GM19397 (cell line): ENCODE results near the gene RORB.
"Not testable (repeated sequence)": the region's sequence is repeated elsewhere in the genome, so short reads cannot be mapped to it uniquely, and the experiment has no call there.

Experiments
- ATAC-seq: cut with Tn5 transposase; IDR thresholded peaks from one replicate; pipeline ENCODE4 v1.9.1; 2021; ENCODE audit warnings: mild to moderate bottlenecking, moderate library complexity; ENCODE audit not compliant: unreplicated experiment

The RORB gene

GRCh38 chr9:74512416-74512815 lies 15.3 kb downstream of the RORB start:
- no peak for ATAC-seq

DNA sequence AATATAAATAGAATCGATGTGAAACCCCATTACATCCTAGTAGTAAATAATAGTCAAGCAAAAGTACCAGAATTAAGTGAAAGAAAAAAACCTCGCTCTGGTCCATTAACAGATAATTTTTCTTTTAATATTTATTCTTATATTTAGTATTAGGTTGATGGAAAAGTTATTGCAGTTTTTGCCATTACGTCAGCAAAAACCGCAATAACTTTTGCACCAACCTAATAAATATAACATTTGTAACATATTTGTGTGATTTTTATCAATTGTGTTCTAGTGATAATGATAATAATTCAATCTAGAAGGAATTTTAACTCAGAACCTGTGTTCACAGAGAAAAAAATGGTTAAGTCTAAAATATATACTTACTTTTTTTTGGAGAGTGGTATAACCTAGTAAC lies 16.1 kb downstream of the RORB start:
- no peak for ATAC-seq

DNA sequence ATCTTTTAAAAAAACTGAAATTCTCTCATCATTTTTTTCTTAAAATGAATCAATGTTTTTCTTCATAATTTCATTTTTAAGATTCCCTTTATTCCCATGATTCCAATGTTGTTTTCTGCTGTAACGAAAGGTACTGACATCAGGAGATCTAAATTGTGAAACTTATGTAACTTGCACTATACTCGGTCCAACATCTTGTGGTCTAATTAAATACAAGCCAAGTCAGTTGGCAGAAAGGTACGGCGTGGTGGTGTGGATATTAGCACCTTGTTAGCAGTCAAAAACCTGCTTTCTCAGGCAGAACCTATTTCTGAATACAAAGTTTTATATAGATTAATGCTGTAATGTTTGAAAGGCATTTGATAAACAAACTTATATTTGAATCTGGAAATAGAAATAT lies 20.1 kb downstream of the RORB start:
- no peak for ATAC-seq

- no peak for ATAC-seq
These were observed 22.3 kb downstream of the RORB start for GRCh38 chr9:74519419-74519818.

- no peak for ATAC-seq
These were observed 23.9 kb downstream of the RORB start for GRCh38 chr9:74521009-74521408.

- no peak for ATAC-seq
These were observed 27.2 kb downstream of the RORB start for GRCh38 chr9:74524289-74524688.

GRCh38 chr9:74526215-74526614 lies 29.1 kb downstream of the RORB start:
- ATAC-seq, result no peak

DNA sequence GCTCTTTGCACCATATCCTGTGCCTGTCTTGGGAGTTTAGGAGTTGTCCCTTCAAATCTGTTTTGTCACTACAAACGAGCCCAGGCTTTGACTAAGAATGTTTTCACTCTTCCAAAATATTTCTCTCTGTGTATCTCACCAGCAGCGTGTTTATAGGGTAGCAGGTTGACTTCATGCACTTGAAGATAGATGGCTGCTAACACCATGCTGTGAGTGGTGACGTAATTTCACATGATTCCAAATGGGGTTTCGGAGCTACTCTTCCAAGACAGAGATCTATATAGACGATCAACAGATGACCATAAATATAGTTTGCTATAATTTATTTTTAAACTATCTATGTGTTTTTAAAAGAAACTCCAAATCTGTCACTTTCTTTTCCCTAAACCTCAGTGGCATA lies 30.6 kb downstream of the RORB start:
- ATAC-seq, result no peak

DNA sequence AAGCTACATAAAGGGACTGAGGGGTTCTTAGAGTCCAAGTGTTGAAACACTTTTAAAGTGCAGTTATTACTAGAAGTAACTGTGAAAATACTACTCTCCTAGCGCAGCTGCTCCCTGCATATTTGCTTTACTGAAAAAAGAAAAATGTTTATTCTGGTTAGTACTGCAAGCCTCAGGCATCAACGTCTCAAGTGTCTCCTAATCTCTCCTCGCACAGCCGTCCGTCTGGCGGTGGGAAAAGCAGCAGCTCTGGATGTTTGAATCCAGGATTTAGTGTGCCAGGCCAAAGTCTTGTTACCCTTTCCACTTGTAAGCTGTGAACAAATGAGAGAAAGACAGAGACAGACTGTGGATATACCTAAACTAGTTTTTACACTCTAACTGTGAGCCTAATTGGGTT lies 31.1 kb downstream of the RORB start:
- no peak for ATAC-seq

- not testable (repeated sequence) for ATAC-seq
These were observed 33.3 kb downstream of the RORB start for GRCh38 chr9:74530458-74530857.

DNA sequence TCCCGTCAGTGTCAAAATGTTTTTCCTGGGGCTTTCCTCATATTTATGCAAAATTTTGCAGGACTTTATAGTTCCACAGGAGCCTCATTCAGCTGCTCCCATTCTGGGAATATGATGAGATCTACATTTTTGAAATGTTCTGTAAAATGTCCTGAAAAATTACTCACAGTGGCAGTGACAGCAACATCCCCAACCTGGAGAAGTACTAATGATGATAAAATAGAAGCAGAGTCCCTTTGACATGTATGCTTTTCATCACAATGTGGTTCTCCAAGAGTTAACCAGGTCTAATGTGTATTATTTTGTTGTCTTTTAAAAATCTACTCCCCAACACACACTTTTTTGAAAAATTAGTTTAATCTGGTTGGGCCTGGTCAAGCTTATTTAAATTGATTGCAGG lies 36.1 kb downstream of the RORB start:
- ATAC-seq, result no peak

GRCh38 chr9:74534841-74535240 lies 37.7 kb downstream of the RORB start:
- ATAC-seq, result no peak

DNA sequence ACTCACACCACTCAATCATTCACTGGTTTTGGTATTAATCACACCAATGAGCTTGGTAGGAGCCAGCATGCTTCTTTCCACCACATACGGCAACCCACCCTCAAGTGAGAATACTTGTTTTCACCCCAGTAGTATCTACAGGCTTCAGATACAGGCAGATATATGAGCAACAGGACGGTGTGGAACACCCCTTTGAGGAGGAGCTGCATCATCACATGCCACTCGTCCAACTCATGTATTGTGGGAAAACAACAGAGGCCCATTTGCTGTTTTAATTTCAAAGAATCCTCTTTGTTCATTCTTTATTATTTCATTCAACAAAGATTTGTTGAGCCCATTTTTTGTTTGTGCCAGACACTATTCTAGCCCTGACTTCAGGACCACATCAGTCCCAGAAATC lies 46.0 kb downstream of the RORB start:
- ATAC-seq, result no peak

GRCh38 chr9:74551266-74551665 lies 54.1 kb downstream of the RORB start:
- ATAC-seq, result no peak

DNA sequence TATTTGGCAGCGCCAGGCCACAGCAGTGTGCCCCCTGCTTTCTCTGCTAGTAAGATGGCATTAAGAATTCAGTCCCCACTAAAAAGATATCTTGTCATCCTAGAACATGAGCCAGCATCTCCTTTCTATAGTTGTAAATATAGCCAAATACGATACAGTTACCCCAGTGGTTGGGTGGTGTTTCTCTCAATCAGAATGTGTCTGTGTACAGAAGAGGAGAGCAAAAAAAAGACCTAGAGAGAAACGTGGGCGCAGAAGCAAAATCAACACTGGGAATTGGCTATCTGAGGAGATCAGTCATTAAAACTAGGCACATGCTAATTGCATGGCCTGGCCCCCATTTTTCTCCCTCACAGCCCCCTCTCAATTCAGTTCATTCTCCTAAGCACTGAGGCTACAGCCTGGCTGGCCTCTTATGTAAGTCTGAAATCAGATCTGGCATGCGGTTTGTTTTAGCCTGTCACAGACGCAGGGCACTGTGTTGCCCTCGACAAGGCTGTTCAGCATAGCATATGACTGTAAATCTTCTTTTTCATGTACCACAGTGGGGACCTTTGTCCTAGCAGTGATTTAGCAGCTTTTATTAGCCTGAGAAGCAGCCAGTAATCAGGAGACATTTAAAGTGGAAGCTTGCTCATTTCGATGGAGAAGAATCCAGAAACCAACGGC lies 57.8 kb downstream of the RORB start:
- ATAC-seq, result no peak

GRCh38 chr9:74555565-74555964 lies 58.4 kb downstream of the RORB start:
- ATAC-seq, result no peak

DNA sequence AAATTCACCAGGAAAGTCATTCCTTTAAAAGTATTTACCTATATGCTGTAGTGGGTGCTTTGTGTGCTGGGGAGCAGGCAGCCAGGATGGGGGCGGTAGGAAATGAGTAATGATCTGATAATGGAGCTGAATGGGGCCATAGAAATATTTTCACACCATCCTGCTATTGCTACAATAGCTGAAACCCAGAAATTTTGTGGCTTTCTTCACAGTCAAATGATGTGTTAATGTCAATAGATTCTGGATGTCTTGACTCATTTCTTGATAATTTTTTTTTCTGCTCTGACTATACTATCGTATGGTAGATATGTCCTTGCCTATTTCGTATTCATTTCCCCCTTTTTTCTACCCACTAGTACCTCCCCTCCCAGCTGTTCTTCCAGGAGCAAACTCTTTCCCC lies 59.5 kb downstream of the RORB start:
- peak; percentile 59 for ATAC-seq

GRCh38 chr9:74557571-74557970 lies 60.4 kb downstream of the RORB start:
- ATAC-seq, result no peak

DNA sequence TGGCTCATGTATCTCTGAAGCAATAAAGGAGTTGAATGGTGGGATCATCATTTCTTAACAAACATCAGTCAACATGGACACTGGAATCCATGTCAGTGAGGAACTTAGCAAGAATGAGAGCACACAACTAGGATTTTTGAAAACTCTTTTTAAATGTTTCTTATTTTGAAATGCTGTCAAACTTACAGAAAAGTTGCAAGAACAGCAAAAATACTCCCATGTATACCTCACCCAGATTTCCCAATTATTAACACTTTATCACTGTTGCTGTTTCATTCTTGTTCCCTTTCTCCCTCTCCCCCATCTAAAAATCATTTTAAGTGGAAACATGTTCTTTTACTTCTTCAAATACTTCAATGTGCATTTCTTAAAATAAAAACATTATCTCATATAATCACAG lies 65.5 kb downstream of the RORB start:
- ATAC-seq, result no peak

DNA sequence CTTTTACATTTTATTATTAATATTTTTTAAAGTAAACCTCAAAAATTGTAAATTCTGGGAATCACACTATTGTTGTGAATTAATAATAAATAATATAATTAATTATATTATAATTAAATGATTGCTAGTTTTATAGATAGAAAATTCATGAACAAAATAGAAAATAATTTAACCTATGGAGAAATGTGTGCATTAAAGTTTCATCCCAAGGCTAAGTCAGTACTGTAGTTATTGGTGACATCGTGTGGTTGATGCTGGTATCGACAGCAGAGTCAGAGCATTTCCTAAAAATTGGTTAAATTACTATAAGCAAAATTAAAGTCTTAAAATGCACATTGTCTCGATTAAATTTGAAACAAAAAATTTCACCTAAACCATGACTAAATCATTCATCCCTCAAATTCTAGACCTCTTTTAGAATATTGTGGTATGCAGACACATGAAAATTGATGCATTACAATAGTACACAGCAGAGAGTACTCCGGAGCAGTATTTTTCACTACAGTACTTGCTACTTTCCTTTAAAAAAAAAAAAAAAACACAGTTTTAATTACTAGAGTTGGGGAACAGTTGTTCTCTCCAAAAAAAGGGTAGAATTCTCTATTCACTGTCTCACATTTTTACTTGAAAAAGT lies 73.9 kb downstream of the RORB start:
- peak; percentile 60 for ATAC-seq

DNA sequence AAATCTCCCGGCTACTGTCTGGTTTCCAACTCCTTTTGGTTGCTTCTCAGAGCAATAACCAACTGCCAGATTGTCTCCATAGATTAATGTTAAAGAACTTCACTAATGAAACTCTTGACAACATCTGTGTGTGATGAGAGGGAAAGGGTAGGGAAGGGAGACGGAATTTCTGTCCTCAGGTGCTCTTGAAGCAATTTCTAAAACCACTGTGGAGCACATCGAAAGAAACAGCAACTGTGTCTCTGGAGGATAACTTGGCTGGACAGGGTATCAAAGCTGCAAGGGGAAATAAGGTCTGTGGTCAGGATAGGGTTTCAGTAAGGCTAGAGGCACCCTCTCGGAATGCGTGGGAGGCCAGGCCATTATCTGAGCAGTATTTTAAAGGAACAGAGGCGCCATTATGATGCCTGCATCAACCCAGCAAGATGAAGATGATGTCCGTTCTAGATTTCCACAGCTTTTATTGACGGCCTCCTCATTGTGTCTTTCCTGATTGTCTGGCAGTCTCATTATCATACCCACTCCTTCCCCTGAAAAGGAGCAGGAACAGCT lies 76.6 kb downstream of the RORB start:
- ATAC-seq, result no peak

- ATAC-seq, result no peak
These were observed 79.0 kb downstream of the RORB start for GRCh38 chr9:74576176-74576575.

DNA sequence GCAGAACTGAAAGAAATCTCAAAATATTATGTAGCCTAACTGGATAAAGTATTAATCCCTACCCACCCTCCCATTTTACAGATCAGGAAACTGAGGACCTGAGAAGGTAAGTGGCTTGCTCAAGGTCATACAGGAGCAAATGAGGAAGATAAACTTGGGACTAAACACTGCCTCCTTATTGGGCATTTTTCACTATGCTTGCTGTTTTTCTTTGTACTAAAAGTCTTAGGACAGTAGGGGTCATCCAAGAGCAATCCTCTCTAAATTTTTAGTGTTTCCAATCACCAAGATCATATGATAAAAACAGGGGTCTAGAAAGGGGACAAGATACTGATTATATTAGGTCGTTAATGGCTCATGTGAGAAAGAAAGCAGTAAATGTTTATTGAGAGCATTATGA lies 80.8 kb downstream of the RORB start:
- no peak for ATAC-seq
